ENCODE measurements around the gene ROR1. TPM values are rescaled to one million over a fixed set of nuclear protein-coding genes. Genes with fewer than 3 reads are reported as not detected.

ROR1 gene
- total RNA-seq, 2 donors from 2014 or later: 12.9 to 40.8 TPM

DNA sequence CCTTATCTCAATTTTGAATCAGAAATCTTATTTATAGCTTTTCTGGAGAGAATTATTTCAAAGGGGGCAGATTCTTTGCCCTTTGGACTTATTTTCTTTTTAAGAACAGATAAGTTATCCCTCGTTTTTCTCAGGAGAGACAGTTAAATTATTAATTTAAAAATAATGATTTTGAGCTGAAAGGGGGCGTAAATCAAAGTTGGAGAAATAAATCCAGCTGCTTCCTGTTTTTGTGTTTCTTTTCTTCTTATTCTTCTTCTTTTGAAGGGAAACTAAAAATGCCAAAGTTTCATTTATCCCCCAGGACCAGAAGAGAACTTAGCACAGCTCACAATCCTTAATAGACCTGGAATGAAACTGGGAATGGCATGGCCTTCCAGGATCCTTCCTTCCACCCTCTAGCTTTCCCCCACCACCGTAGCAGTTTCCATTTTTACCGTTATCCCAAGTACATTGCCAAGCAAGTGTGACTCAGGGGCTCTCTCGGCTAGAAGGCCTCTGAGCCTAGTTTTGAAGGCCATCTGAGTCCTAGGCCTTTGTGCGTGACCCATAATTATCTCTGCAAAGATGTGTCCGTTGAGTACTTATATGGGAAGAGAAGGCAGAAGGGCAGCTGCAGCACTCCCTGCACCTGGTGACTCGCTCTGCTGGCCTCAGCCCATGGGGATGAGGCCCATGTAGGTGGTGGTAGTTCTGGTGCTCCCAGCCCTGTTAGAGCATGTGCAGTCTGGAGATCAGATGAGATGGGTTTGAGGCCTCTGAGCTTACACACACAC is 181.7 kb downstream of the ROR1 start:
- peaks cover 0 to 15% of the 10 kb centered on the region in 2 donors for H3K9me3 ChIP-seq
- no peak for DNase-seq (ENCODE audit: low spot score)
- H3K36me3 ChIP-seq: no peaks in the 10 kb centered on the region
- H3K4me1 ChIP-seq: peaks cover 0 to 9% of the 10 kb centered on the region in 2 donors
- no peaks in the 10 kb centered on the region for H3K27me3 ChIP-seq
- H3K4me3 ChIP-seq: no peak overlapping the region
- TF ChIP-seq, protein P1, sequence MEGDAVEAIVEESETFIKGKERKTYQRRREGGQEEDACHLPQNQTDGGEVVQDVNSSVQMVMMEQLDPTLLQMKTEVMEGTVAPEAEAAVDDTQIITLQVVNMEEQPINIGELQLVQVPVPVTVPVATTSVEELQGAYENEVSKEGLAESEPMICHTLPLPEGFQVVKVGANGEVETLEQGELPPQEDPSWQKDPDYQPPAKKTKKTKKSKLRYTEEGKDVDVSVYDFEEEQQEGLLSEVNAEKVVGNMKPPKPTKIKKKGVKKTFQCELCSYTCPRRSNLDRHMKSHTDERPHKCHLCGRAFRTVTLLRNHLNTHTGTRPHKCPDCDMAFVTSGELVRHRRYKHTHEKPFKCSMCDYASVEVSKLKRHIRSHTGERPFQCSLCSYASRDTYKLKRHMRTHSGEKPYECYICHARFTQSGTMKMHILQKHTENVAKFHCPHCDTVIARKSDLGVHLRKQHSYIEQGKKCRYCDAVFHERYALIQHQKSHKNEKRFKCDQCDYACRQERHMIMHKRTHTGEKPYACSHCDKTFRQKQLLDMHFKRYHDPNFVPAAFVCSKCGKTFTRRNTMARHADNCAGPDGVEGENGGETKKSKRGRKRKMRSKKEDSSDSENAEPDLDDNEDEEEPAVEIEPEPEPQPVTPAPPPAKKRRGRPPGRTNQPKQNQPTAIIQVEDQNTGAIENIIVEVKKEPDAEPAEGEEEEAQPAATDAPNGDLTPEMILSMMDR (IDR thresholded peaks at IDR 0.05): no peak
- H3K27ac ChIP-seq: no peak overlapping the region

DNA sequence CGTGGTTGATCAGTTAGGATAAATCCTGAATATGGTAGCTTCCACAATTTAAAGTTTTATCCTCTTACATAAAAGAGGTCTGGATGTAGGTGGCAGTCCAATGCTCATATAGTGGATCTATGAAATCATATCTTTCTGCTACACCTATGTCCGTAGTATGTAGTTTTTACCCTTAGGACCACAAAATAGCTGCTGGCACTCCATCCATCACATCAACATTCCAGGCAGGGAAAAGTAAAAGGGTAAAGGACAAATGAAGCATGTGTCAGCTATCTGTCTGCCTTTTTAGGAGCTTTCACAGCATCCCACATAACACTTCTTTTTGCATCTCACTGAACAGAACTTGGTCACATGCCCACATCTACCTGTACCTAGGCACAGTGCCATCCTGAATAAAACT is 184.7 kb downstream of the ROR1 start:
- no peaks in the 10 kb centered on the region for H3K36me3 ChIP-seq
- no peaks in the 10 kb centered on the region for H3K27me3 ChIP-seq
- no peak for DNase-seq (ENCODE audit: low spot score)
- H3K27ac ChIP-seq: no peak overlapping the region
- no peaks in the 10 kb centered on the region for H3K4me1 ChIP-seq
- TF ChIP-seq, protein P1 (IDR thresholded peaks at IDR 0.05): no peak
- H3K9me3 ChIP-seq: peaks cover 0 to 15% of the 10 kb centered on the region in 2 donors
- H3K4me3 ChIP-seq: no peak overlapping the region

DNA sequence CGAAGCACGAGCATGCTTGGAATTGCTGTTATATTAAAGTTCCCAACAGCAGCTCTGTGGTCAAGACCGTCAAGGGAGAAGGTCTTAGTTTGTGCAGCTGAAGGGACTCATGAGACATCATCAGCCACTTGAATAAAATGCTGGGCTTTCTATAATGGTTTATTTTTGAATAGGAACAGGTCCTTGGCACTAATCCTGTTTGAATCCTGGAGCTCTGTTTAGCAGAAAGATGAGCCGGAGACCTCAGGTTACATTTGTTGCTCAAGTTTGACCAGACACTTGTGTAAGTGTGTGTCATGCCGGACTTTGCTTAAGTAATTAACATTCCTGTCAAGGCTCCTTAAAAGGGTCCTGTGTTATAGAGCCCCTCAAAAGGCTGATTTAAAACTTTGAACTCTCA is 186.5 kb downstream of the ROR1 start:
- Histone ChIP-seq H3K4me3 (no peak overlapping the region), H3K27me3 (no peaks in the 10 kb centered on the region), H3K9me3 (peaks cover 0 to 5% of the 10 kb centered on the region in 2 donors), H3K27ac (no peak overlapping the region), H3K4me1 (no peaks in the 10 kb centered on the region), H3K36me3 (no peaks in the 10 kb centered on the region)
- no peak for DNase-seq (ENCODE audit: low spot score)
- TF ChIP-seq, protein P1 (IDR thresholded peaks at IDR 0.05): no peak

DNA sequence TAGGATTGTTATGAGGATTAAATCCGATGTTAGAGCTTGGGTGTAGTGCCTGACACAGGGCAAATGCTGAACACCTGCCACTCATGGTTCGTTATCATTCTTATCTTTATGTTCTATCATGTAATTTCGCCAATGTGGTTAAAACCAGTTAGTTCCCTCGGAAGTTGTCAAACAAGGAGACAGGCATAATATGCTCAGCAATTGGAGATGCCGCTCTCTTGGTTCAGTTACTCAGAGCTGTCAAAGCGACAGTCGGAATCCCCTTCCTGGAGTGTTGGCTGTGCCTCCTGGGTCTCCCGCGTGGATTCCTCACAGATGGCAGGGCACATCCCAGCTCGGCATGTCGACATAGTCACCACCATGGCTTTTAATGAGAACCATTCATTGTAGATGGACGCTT is 192.2 kb downstream of the ROR1 start:
- Histone ChIP-seq H3K9me3 (no peaks in the 10 kb centered on the region), H3K4me1 (peaks cover 0 to 6% of the 10 kb centered on the region in 2 donors), H3K27ac (no peak overlapping the region), H3K36me3 (no peaks in the 10 kb centered on the region), H3K27me3 (no peaks in the 10 kb centered on the region), H3K4me3 (no peak overlapping the region)
- TF ChIP-seq, protein P1 (IDR thresholded peaks at IDR 0.05): no peak
- no peak for DNase-seq (ENCODE audit: low spot score)

DNA sequence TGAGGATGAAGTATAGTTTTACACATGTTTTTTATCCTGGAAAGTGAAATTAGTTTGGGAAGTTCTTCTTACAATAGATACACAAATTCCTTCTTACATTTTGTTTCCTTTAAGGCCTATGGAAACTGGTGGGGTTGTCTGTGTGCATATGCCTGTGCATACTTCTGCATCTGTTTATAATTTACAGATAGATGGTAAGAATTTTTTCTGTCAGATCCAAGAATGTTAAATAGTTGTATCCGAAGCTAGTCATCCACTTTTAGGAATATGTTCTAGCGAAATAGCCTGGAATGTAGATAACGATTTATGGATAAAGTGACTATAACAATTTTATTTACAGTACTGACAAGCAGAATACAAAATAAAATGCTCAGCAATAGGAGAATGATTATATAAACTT is 194.1 kb downstream of the ROR1 start:
- Histone ChIP-seq H3K4me3 (no peak overlapping the region), H3K27ac (no peak overlapping the region), H3K9me3 (no peaks in the 10 kb centered on the region), H3K36me3 (no peaks in the 10 kb centered on the region), H3K4me1 (peaks cover 0 to 6% of the 10 kb centered on the region in 2 donors), H3K27me3 (no peaks in the 10 kb centered on the region)
- DNase-seq (ENCODE audit: low spot score): no peak
- TF ChIP-seq, protein P1 (IDR thresholded peaks at IDR 0.05): no peak

Data from right atrium auricular region (tissue), 2 donors.